ENCODE measurements around the gene TRIM54. TPM values are rescaled to one million over a fixed set of nuclear protein-coding genes. Genes with fewer than 3 reads are reported as not detected.

The TRIM54 gene
- total and polyA plus RNA-seq, 2 of the 8 experiments (the other 6 are each of a cell fraction or from before 2014, with no cell fraction given): 3.9 to 5.8 TPM

DNA sequence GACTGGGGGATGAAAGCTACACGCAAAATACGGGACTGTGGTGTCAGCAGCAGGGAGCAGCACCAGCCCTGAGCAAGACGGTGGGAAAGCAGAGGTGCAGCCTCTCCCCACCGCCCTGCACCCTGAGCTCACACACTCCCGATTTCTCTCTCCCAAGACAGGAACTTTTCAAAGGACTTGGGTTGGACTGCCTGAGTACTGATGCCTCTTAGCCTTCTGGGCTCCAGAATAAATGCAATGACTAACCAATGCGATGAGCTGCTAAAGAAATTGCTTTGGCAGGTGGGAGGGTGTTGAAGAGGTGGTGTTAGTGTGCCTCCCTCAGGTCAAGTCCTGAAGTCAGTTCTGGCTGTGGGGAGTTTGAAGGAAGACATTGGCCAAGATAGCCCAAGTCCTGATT is 9.6 kb downstream of the TRIM54 start:
- no peak for DNase-seq (ENCODE audit: low read depth in 1 of 2, low spot score in 2 of 2)
- POLR2A ChIA-PET (ENCODE audit: partially characterized antibody): interaction anchor here (0.8 to 3.9 kb wide), 14 partner anchors 9 to 89 kb away, joined by 3 to 27 read pairs (median 5); partner anchors contain the start of genes CAD, GTF3C2 and TRIM54

More for the DNA sequence above, 9.6 kb downstream of the TRIM54 start:
- Histone ChIP-seq H3K79me2 (ENCODE audit: control insufficient read depth in 1 of 2, insufficient read depth in 2 of 2, low read length in 2 of 2) (no peaks in the 10 kb centered on the region), H3K23me2 (ENCODE audit: low read depth, low read length) (no peaks in the 10 kb centered on the region), H3K4me2 (ENCODE audit: insufficient read depth in 1 of 2, low read depth in 2 of 2, low read length in 2 of 2) (no peak overlapping the region), H3K56ac (replicated peaks; ENCODE audit: insufficient read length, low read depth, low read length) (no peak overlapping the region), H2BK20ac (ENCODE audit: low read length) (no peak overlapping the region), H2BK5ac (ENCODE audit: low read depth, low read length) (no peak overlapping the region), H3K4me3 (ENCODE audit: extremely low read depth in 1 of 4, insufficient read depth in 2 of 4, low read depth in 3 of 4, low read length in 4 of 4) (no peak overlapping the region), H2BK12ac (ENCODE audit: low read depth, low read length) (no peak overlapping the region), H3K9ac (replicated peaks in 1 of 4; ENCODE audit: extremely low read depth in 1 of 4, low read depth in 3 of 4, low read length in 3 of 4) (no peak overlapping the region), H2AFZ (ENCODE audit: low read length) (peak overlapping the region; percentile 4; the same call in 1 of the 2 replicates), H4K20me1 (replicated peaks in 1 of 2; ENCODE audit: control insufficient read depth in 1 of 2, insufficient read depth in 2 of 2, low read length in 2 of 2) (no peaks in the 10 kb centered on the region), H4K91ac (replicated peaks; ENCODE audit: insufficient read length, low read length) (no peak overlapping the region), H3K9me3 (ENCODE audit: insufficient read depth in 2 of 2, low read depth in 1 of 2, low read length in 1 of 2) (no peaks in the 10 kb centered on the region), H3K18ac (ENCODE audit: extremely low read depth, low read length) (no peak overlapping the region), H3K4me1 (replicated peaks in 1 of 4; ENCODE audit: control insufficient read depth in 3 of 4, insufficient read depth in 4 of 4, low read length in 3 of 4) (peaks cover 0 to 4% (median 2%) of the 10 kb centered on the region in 4 experiments; a peak in 3 of 7 replicates), H3K23ac (ENCODE audit: insufficient read length) (no peak overlapping the region), H3K36me3 (ENCODE audit: control insufficient read depth in 2 of 4, insufficient read depth in 4 of 4, low read length in 3 of 4) (no peaks in the 10 kb centered on the region), H2BK120ac (replicated peaks; ENCODE audit: low read depth, low read length) (no peak overlapping the region), H3K14ac (ENCODE audit: insufficient read length) (no peak overlapping the region), H4K5ac (ENCODE audit: insufficient read length, low read depth, low read length) (no peak overlapping the region), H2BK15ac (ENCODE audit: low read length) (no peak overlapping the region), H4K8ac (ENCODE audit: extremely low read depth, insufficient read depth, low read length) (no peak overlapping the region), H3K27ac (ENCODE audit: low read depth, low read length) (no peak overlapping the region), H3K4ac (replicated peaks; ENCODE audit: insufficient read length, low read depth, low read length) (no peak overlapping the region), H3K27me3 (replicated peaks in 1 of 4; ENCODE audit: control insufficient read depth in 3 of 4, extremely low read depth in 1 of 4, insufficient read depth in 3 of 4, low read length in 3 of 4) (no peaks in the 10 kb centered on the region; a peak in 1 of 7 replicates), H3K79me1 (ENCODE audit: low read depth, low read length) (no peaks in the 10 kb centered on the region), H2AK5ac (ENCODE audit: low read depth, low read length) (no peak overlapping the region)
- WGBS, 2 experiments (ENCODE audit: extremely low coverage in 1 of 2, insufficient coverage in 1 of 2, insufficient read length in 1 of 2, insufficient replicate concordance in 2 of 2, low coverage in 1 of 2, low lambda C conversion rate in 2 of 2, missing lambda C conversion rate in 1 of 2): 54% methylated on average over 6 of the region's 6 CpGs; no CpG with 5 or more reads in 1 of the 2 experiments
- TF ChIP-seq RAD21 (IDR thresholded peaks at IDR 0.05 in 1 of 2, conservative IDR thresholded peaks at IDR 0.05 in 1 of 2; ENCODE audit: low read depth in 2 of 2, low read length in 2 of 2) (peak; percentile 80 to 87), SAP30 (IDR thresholded peaks at IDR 0.05; ENCODE audit: insufficient read depth, insufficient replicate concordance, low read length) (no peak)
- TF ChIP-seq, protein P1, sequence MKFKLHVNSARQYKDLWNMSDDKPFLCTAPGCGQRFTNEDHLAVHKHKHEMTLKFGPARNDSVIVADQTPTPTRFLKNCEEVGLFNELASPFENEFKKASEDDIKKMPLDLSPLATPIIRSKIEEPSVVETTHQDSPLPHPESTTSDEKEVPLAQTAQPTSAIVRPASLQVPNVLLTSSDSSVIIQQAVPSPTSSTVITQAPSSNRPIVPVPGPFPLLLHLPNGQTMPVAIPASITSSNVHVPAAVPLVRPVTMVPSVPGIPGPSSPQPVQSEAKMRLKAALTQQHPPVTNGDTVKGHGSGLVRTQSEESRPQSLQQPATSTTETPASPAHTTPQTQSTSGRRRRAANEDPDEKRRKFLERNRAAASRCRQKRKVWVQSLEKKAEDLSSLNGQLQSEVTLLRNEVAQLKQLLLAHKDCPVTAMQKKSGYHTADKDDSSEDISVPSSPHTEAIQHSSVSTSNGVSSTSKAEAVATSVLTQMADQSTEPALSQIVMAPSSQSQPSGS (IDR thresholded peaks at IDR 0.05; ENCODE audit: low read length): 0 out of 2 replicates have a peak, but pooled peaks have one; percentile 21
- TF ChIP-seq, protein P2, sequence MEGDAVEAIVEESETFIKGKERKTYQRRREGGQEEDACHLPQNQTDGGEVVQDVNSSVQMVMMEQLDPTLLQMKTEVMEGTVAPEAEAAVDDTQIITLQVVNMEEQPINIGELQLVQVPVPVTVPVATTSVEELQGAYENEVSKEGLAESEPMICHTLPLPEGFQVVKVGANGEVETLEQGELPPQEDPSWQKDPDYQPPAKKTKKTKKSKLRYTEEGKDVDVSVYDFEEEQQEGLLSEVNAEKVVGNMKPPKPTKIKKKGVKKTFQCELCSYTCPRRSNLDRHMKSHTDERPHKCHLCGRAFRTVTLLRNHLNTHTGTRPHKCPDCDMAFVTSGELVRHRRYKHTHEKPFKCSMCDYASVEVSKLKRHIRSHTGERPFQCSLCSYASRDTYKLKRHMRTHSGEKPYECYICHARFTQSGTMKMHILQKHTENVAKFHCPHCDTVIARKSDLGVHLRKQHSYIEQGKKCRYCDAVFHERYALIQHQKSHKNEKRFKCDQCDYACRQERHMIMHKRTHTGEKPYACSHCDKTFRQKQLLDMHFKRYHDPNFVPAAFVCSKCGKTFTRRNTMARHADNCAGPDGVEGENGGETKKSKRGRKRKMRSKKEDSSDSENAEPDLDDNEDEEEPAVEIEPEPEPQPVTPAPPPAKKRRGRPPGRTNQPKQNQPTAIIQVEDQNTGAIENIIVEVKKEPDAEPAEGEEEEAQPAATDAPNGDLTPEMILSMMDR (IDR thresholded peaks at IDR 0.05; ENCODE audit: control extremely low read depth in 1 of 3, insufficient read depth in 1 of 3, low read depth in 1 of 3, low read length in 3 of 3): peak; percentile 59 to 74 (median 70)
- CTCF ChIA-PET (ENCODE audit: partially characterized antibody): interaction anchor here (0.6 to 20.2 kb wide), 30 partner anchors 9 to 354 kb away, joined by 3 to 413 read pairs (median 4); partner anchors contain the start of genes CAD, DNAJC5G, MPV17 and SLC30A3
- FAIRE-seq: peak; percentile 55

Data from H1 (cell line).